ENCODE measurements around the gene LRRC66.

DNA sequence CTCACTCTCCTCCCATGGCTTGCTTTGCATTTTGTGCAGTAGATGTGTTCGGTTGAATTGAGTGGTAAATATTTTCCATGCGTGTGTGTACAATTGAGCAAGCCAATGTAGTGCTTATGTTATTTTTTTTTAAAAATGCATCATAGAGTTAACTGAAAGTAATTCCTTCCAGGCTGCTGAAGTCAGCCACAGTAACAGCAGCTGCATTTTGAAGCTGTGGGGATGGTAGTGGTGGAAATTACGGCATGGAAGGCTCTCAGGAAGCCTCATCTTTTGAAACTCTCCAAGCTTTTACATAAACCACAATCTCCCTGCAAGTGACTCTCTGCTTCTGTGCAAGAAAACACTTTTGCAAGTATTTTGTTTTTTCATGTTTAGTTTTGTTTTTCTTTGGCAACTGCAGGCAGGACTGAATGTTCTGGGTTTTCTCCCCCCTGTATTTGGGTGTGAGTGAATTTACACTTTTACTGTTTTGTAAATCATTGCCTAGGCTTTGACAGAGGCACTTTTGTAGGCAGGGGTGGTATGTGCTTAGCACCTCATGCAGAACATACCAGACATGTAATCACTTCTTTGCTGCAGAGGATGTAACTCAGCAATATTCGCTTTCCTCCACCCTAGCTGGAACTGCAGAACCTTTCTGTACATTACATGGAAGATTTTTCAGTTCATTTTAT is 56.2 kb downstream of the LRRC66 start:
- TF ChIP-seq, protein P1, sequence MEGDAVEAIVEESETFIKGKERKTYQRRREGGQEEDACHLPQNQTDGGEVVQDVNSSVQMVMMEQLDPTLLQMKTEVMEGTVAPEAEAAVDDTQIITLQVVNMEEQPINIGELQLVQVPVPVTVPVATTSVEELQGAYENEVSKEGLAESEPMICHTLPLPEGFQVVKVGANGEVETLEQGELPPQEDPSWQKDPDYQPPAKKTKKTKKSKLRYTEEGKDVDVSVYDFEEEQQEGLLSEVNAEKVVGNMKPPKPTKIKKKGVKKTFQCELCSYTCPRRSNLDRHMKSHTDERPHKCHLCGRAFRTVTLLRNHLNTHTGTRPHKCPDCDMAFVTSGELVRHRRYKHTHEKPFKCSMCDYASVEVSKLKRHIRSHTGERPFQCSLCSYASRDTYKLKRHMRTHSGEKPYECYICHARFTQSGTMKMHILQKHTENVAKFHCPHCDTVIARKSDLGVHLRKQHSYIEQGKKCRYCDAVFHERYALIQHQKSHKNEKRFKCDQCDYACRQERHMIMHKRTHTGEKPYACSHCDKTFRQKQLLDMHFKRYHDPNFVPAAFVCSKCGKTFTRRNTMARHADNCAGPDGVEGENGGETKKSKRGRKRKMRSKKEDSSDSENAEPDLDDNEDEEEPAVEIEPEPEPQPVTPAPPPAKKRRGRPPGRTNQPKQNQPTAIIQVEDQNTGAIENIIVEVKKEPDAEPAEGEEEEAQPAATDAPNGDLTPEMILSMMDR (IDR thresholded peaks at IDR 0.05; ENCODE audit: control extremely low read depth in 1 of 3, insufficient read depth in 1 of 3, low read depth in 1 of 3, low read length in 3 of 3) = no peak
- TF ChIP-seq GABPA (IDR thresholded peaks at IDR 0.05; ENCODE audit: borderline replicate concordance, insufficient read depth, low read length) (no peak), TEAD4 (IDR thresholded peaks at IDR 0.05; ENCODE audit: low read depth, low read length) (no peak), JUN (IDR thresholded peaks at IDR 0.05; ENCODE audit: low read depth, low read length) (no peak), SP1 (IDR thresholded peaks at IDR 0.05; ENCODE audit: low read depth, low read length) (no peak), HDAC6 (IDR thresholded peaks at IDR 0.05; ENCODE audit: low read depth, low read length) (no peak), YY1 (IDR thresholded peaks at IDR 0.05; ENCODE audit: low read depth, low read length) (no peak), SIN3A (conservative IDR thresholded peaks at IDR 0.05 in 1 of 2, IDR thresholded peaks at IDR 0.05 in 1 of 2; ENCODE audit: low read depth in 1 of 2, low read length in 2 of 2) (no peak), POLR2A (IDR thresholded peaks at IDR 0.05; ENCODE audit: control extremely low read depth in 1 of 2, low read depth in 2 of 2, low read length in 2 of 2) (no peak), SIX5 (IDR thresholded peaks at IDR 0.05; ENCODE audit: low read depth, low read length) (no peak), CBX8 (IDR thresholded peaks at IDR 0.05; ENCODE audit: borderline replicate concordance, low read depth, low read length) (no peak), POLR2AphosphoS5 (IDR thresholded peaks at IDR 0.05; ENCODE audit: low read depth, low read length) (no peak), EZH2 (IDR thresholded peaks at IDR 0.05; ENCODE audit: low read depth, low read length, severe bottlenecking) (no peak), CEBPB (IDR thresholded peaks at IDR 0.05; ENCODE audit: low read depth, low read length) (no peak)
